GM10248 (cell line): ENCODE data around the gene TPP2.

Experiments
- CTCF ChIA-PET: fragments of 300-600 bp; sonication (Branson Sonifier 250); formaldehyde crosslinking; extraction: SDS; loops from one replicate; lab custom pipeline; 2021; ENCODE audit warnings: antibody characterized with exemption; lab: Yijun Ruan, JAX
- POLR2A ChIA-PET: fragments of 350-650 bp; sonication (Branson Sonifier 250); formaldehyde crosslinking; extraction: SDS; loops from one replicate; lab custom pipeline; 2020; ENCODE audit warnings: antibody characterized with exemption; lab: Yijun Ruan, JAX
- DNase-seq: peaks from one replicate; pipeline ENCODE4 v3.0.0; 2012; ENCODE audit errors: extremely low spot score
- TF ChIP-seq, protein P1 (sequence below): IDR thresholded peaks from 2 replicates; pipeline ENCODE4 v1.5.1; 2012; ENCODE audit warnings: mild to moderate bottlenecking, low read depth; ENCODE audit errors: extremely low read depth, missing control alignments, control extremely low read depth

Gene TPP2

DNA sequence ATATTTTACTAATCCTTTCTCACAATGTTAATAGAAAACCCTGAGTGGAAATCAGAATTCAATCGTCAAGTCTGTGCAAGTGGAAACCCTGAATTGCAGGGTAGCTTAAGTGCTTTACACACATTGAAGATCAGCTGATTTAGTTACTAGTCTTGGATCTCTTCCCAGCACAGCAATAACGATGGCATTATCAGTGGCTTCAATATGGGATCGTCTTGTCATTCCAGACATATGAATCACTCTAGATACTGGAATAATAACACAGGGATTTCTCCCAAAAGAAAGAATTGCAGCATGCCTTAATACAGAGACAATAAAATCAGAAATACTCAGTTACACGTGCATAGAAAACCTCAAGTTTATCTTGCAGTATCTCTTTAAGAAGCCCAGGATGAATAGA lies 110.7 kb downstream of the TPP2 start:
- ChIA-PET CTCF (interaction anchor here (0.7 kb wide), 1 partner anchor 17 kb away, joined by 3 read pairs; no protein-coding TSS in a partner anchor), POLR2A (no interaction called here)
- TF ChIP-seq, protein P1, sequence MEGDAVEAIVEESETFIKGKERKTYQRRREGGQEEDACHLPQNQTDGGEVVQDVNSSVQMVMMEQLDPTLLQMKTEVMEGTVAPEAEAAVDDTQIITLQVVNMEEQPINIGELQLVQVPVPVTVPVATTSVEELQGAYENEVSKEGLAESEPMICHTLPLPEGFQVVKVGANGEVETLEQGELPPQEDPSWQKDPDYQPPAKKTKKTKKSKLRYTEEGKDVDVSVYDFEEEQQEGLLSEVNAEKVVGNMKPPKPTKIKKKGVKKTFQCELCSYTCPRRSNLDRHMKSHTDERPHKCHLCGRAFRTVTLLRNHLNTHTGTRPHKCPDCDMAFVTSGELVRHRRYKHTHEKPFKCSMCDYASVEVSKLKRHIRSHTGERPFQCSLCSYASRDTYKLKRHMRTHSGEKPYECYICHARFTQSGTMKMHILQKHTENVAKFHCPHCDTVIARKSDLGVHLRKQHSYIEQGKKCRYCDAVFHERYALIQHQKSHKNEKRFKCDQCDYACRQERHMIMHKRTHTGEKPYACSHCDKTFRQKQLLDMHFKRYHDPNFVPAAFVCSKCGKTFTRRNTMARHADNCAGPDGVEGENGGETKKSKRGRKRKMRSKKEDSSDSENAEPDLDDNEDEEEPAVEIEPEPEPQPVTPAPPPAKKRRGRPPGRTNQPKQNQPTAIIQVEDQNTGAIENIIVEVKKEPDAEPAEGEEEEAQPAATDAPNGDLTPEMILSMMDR: no peak
- DNase-seq: no peak

DNA sequence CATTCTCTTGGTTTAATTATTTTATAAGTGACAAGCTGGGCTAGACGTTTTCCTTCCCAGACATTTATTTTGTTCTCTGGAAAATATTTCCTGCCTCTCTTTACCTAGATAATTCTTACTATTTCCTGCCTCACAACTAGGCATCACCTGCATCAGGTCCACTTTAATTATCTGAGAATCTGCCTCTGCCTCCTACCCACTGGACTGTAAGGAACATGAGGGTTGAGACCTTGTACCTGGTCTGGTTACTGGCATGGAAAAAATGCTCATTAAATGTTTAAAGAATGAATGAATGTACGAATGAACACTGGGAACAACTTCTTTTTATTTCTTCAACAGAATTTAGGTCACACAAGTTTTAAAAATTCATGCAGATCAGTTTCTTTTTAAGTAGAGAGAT lies 111.4 kb downstream of the TPP2 start:
- TF ChIP-seq, protein P1: no peak
- CTCF ChIA-PET: interaction anchor here (0.7 to 1.6 kb wide), 3 partner anchors 9 to 16 kb away, joined by 3 to 5 read pairs (median 4); no protein-coding TSS in a partner anchor
- POLR2A ChIA-PET: no interaction called here
- no peak for DNase-seq

DNA sequence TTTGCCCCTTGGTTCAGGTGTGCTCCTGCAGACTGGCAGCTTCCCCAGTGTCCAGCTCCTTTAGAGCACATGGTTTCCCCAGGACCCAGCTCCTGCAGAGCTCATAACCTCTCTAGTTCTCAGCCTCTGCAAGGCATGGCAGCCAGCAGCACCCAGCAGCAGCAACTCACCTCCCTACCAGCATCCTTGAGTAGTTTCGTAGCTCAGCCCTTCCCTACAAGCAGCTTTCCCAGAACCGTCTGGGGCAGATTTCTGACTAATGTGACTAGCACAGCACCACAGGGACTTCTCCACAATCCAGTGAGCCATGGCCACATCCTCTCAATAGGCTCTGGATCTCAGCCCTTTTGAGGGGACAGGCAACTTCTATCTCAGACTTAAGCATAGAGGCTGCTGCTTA lies 112.2 kb downstream of the TPP2 start:
- POLR2A ChIA-PET: no interaction called here
- TF ChIP-seq, protein P1: no peak
- CTCF ChIA-PET: interaction anchor here (1.2 to 1.6 kb wide), 2 partner anchors 8 to 16 kb away, joined by 4 to 5 read pairs; no protein-coding TSS in a partner anchor
- no peak for DNase-seq

DNA sequence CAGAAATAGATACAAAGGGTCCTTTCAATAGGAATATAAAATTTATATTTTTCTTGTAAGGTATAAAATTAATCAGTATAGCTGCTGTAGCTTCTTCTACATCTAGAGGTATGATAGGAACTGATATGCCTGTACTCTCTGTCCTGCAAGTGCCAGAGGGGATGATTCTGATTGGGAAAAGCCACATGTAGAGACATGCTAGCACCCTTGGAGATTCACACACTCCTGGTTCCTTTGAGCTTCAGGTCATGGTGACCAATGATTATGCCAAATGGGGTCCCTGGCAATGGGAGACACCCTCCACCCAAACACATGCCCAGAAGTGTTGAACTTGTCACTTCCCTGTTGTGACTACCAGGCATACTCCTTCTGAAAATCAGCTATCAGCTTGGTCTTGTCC lies 112.8 kb downstream of the TPP2 start:
- DNase-seq: no peak
- TF ChIP-seq, protein P1: no peak
- ChIA-PET POLR2A (no interaction called here), CTCF (interaction anchor here (1.6 kb wide), 1 partner anchor 15 kb away, joined by 4 read pairs; no protein-coding TSS in a partner anchor)

DNA sequence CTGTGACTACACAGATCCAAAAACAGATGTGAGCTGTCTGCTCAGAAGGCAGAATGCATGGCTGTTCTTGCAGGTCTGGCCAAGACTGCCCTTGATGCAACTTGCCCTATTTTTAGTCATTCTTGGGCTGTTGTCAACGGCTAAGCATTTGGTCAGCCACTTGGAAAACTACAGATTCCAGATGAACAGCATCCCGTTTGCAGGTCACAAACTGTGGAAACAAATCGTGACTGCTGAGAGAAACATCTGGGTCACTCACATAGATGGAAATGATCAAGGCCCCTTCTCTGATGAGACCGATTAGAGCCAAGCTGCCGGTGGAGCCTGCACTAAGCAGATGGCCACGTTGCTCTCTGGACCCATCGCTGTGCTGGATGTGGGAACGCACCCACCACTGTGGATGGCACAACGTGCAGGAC lies 113.5 kb downstream of the TPP2 start:
- CTCF ChIA-PET: interaction anchor here (0.6 kb wide), 1 partner anchor 15 kb away, joined by 3 read pairs; no protein-coding TSS in a partner anchor
- POLR2A ChIA-PET: no interaction called here
- DNase-seq: no peak
- TF ChIP-seq, protein P1: no peak

DNA sequence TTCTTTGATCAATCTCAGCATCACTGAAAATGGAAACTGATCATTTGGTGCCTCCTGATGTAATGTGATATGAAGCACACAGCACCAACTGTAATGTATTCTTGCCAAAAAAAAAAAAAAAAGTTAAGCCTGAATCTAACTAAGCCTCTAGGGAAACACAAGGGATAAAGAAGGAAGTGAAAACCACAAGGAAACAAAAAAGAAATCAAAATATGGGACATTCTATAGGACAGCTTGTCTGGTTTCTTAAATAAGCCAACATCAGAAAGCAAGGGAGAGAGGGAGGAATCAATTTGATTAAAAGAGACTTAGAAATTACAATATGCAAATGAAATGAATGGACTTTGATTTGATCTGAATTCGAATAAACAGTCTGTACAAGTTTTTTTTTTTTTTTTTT lies 118.7 kb downstream of the TPP2 start:
- DNase-seq: no peak

More for the DNA sequence above, 118.7 kb downstream of the TPP2 start:
- TF ChIP-seq, protein P1: no peak
- ChIA-PET POLR2A (no interaction called here), CTCF (interaction anchor here (0.9 to 1.0 kb wide), 2 partner anchors 10 to 38 kb away, joined by 3 to 4 read pairs; no protein-coding TSS in a partner anchor)
